ENCODE results near the gene EPS15.

EPS15 gene

GRCh38 chr1:51369171-51369570 is 149.9 kb downstream of the EPS15 start:
- ATAC-seq = no peak

DNA sequence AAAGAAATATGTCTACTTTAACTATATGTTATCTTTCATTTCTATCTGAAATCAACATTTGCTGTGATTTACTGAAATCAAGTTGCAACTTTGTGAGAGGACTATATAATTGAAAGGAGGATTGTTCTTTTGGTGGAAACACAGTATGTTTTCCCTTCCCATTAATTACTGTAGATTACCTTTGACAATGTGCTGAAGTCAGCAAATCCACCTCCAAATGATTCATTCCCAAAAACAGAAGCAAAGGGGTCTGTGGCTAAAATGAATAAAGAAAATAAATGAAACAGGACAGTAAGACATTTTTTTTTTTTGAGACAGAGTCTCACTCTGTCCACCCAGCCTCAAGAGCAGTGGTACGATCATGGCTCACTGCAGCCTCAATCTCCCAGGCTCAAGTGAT is 153.3 kb downstream of the EPS15 start:
- ATAC-seq = no peak

GRCh38 chr1:51359879-51360278 is 159.2 kb downstream of the EPS15 start:
- ATAC-seq = no peak

DNA sequence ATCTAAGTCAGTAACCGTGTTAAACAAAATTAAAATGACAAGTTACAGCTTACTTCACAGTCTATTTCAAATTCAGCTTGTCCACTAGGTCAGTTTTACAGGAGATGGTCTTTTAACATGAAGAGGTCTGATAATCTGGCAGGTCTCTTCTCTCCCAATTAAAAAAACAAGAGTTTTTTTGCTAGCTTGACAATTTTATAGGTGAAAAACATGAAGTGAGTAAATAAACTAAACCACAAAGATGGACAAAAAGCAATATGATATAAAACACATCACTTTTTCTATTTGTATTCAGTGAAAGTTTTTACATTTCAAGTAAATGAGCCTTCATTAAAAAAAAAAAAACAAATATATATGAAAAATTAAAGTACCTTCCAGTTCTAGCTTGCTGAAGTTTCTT is 163.7 kb downstream of the EPS15 start:
- ATAC-seq = no peak

- no peak for ATAC-seq
Observed at GRCh38 chr1:51354416-51354815, 164.7 kb downstream of the EPS15 start.

- no peak for ATAC-seq
Observed at GRCh38 chr1:51351907-51352306, 167.2 kb downstream of the EPS15 start.

DNA sequence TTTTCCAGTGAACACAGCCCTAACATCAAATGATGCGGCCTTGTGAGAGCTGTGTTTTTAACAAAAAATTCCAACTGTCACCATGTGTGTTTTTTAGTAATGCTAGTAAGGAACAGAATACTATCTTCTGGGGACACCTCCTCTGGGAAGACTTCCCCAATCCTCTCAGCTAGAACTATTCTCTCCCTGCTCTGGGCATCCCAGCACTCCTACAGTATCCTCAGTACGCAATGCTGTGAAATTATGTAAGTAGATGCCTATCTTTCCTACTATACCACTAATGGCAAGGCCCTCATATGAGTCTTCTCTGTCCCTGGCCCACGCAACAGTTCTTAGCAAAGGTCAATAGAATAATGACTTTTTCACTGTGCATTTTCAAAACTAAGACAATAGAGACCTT is 169.2 kb downstream of the EPS15 start:
- ATAC-seq = no peak

- ATAC-seq = no peak
Observed at GRCh38 chr1:51348147-51348527, 170.9 kb downstream of the EPS15 start.

DNA sequence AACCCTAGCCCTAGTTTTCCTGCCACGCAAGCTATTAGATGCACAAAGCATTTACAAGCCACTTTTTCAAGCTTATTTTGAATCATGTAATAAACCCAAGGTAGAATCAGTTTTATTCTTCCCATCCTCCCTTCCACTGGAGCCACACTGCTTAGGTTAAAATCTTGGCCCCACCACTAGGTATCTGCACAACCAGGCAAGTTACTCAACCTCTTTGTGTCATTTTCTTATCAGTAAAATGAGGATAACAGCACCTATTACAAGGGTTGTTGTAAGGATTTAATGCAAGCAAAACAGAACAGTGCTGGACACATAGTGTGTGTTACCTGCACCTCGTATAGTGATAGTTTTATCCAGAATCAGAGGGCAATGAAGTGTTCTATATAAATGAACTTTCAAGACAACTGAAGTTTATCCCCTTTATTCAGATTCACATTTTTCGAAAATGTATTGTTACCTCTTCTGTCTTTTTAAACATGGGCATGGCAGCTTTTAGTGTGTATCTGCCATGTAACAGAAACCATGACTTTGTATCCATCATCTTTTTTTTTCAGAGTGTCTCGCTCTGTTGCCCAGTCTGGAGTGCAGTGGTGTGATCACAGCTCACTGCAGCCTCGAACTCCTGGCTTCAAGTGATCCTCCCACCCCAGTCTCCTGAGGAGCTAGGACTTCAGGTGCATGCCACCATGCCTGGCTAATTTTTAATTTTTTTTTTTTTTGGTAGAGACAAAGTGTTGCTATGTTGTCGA is 171.5 kb downstream of the EPS15 start:
- no peak for ATAC-seq

GRCh38 chr1:51346086-51346942 is 172.8 kb downstream of the EPS15 start:
- ATAC-seq = no peak

GRCh38 chr1:51345300-51345687 is 173.8 kb downstream of the EPS15 start:
- no peak for ATAC-seq

- no peak for ATAC-seq
Observed at GRCh38 chr1:51344602-51345299, 174.3 kb downstream of the EPS15 start.

- ATAC-seq = no peak
Observed at GRCh38 chr1:51344276-51344601, 174.8 kb downstream of the EPS15 start.

DNA sequence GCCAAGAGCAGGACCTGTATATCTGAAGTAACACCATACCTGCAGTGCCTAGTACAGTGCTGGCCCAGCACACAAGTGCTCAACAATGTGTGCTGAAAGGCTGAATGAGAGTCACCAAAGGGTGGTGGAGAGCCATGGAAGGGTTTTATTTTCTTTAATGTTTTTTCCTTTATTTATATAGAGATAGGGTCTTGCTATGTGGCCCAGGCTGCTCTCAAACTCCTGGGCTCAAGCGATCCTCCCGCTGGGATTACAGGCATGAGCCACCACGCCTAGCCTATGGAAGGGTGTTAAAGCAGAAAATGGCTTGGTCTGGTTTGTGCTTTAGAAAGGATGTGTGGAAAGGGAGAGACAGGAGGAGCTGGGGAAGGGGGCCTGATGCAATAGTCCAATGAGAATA is 175.4 kb downstream of the EPS15 start:
- ATAC-seq = no peak

DNA sequence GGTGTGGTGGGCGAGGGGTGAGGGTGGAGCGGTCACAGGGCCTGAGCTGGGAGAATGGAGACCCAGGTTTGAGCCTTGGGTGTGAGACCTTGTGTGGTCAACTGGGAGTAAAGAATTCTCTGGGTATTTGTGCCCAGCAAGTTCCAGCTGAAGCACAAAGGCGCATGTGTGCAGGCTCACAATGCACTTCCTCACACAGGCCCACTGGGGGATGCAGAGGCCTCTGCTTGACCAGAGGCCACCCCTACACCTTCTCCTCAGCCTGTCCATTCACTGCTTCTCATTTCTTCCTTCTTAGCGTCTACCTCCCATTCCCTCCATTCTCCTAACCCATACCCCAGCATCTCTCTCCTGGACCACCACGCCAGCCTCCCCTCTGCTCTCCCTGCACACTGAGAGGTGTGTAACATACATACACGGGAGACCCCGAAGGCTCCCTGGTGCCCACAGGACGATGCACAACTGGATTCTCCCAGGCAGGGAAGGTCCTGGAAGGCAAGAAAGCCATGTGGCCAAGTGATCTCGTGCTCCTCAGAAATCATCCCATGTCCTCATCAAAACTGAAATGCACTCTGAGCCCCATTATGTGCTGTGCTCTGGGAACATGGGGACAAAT is 176.4 kb downstream of the EPS15 start:
- no peak for ATAC-seq

GRCh38 chr1:51341876-51342496 is 177.1 kb downstream of the EPS15 start:
- no peak for ATAC-seq

- no peak for ATAC-seq
Observed at GRCh38 chr1:51340380-51340779, 178.7 kb downstream of the EPS15 start.

DNA sequence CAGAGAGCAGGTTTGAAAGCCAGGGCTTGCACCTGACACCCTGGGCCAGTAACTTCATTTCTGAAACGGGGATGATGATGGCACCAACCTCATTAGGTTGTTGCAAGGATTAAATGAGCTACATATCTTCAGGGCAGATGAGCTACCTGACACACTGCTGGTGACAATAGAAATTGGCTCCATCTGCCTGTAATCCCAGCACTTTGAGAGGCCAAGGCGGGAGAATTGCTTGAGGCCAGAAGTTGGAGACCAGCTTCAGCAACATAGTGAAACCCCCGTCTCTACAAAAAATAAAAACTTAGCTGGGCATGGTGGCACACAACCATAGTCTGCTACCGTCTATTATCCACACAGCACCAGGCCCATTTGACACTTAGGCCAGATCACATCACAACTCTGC is 182.4 kb downstream of the EPS15 start:
- ATAC-seq = no peak

DNA sequence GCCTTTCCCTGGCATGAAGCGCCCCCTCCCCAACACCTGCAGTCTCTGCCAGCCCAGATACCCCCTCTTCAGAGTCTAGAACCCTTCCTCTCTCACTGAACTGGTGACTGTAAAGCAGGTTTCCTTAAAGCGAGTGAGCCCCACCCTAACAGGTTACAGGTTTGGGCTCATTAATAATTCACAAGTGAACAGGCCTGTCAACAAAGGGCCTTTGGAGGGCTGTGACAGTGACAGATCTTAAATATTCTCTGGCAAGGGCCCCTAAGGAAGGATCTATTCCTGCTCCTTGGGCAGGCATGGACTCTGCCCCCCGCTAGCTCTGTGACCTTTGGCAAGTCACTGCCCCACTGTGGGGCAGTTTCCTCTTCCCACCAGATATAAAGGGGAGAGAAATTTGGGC is 183.1 kb downstream of the EPS15 start:
- no peak for ATAC-seq

GRCh38 chr1:51331206-51332100 is 187.6 kb downstream of the EPS15 start:
- ATAC-seq = peak in 1 of 2 donors; percentile 49

DNA sequence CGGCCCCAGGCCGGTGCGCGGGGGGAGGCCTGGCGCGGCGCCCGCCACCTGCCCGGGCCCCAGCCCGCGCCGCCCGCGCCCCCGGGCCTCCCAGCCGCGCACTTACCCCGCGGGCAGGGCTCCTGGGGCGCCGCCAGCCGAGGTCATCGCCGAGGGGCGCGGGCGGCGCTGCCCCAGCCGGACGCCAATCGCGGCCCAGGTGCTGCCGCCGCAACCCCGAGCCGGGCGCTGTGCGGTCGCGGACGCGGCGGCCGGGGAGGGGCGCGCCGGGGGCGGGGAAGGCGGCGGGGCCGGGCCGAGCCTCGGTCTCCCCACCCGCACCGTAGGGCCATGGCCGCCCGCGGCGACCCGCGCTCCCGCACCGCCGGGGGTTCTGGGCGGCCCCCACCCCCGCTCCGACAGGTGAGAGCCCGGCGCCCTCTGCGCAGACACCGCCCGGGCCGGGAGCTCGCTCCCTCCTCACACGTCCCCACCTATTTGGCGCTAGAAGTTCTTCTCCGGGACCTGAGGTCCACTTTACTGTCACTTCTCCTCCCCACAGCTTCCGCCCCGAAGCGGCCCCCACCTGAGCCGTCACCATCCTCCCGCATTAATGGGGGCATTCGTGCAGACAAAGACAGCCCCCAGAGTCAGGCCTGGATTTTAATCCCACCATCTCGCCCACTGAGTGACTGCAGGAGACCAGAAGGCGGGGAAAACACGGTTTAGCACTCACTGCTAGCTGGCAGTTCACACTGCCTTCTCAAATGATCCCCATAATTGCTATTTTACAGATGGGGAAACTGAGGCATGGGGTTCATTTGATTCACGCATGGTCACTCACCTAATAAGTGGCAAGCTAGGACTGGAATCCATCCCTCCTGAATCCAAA is 188.5 kb downstream of the EPS15 start, which contains the start of gene TTC39A:
TTC39A (minus strand) TSS at position 232 of the 871 bp plus-strand sequence; CDS start at position 147, 85 bp downstream.
- peak in 1 of 2 donors; percentile 17 for ATAC-seq

Measured in activated CD4-positive, CD25-positive, alpha-beta regulatory T cell treated with anti-CD3 and anti-CD28 coated beads, Interleukin-2, amount 50 U/mL, for 24 hours (primary cell).